Caco-2 (cell line): Measurements from ENCODE around the gene AARS2. TPM values are rescaled to one million over a fixed set of nuclear protein-coding genes. Genes with fewer than 3 reads are reported as not detected.

Experiments used
- BruUV-seq: library from RNA; stranded (reverse); fragments of 400-500 nt; replicated peaks from 2 replicates; lab custom pipeline; 2021; lab: Mats Ljungman, UMichigan
- CTCF ChIA-PET: fragments of 300-600 bp; sonication (Branson Sonifier 250); formaldehyde crosslinking; loops from one replicate; lab custom pipeline; 2022; ENCODE audit warnings: antibody characterized with exemption; lab: Charles Lee
- POLR2A ChIA-PET: fragments of 300-600 bp; sonication (Branson Sonifier 250); formaldehyde crosslinking; loops from one replicate; lab custom pipeline; 2022; ENCODE audit warnings: antibody characterized with exemption; lab: Charles Lee
- DNase-seq, 2 experiments: peaks; one replicate each; pipeline versions ENCODE4 v3.0.0 to v3.0.0-alpha.2; 2020 to 2022
- H3K27me3 ChIP-seq: replicated peaks from 2 replicates; pipeline ENCODE4 v1.6.0; 2011; ENCODE audit warnings: low read length; ENCODE audit not compliant: control insufficient read depth, insufficient read depth
- H3K36me3 ChIP-seq: 2 replicates; pipeline ENCODE4 v1.5.1; 2011; ENCODE audit warnings: low read length; ENCODE audit not compliant: control insufficient read depth, insufficient read depth
- H3K4me1 ChIP-seq: fragments of 250-450 bp; sonication (Bioruptor Pico); 2 replicates; pipeline ENCODE4 v1.5.1; 2020; ENCODE audit warnings: mild to moderate bottlenecking
- H3K4me3 ChIP-seq: 2 replicates; pipeline ENCODE4 v1.5.1; 2011; ENCODE audit warnings: low read depth, mild to moderate bottlenecking, control low read depth, low read length
- H3K9me3 ChIP-seq: fragments of 250-450 bp; sonication (Bioruptor Pico); 2 replicates; pipeline ENCODE4 v1.5.1; 2020; ENCODE audit warnings: mild to moderate bottlenecking, moderate library complexity
- H3K27ac Mint-ChIP-seq: one replicate; pipeline ENCODE4 v1.8.0; 2022; ENCODE audit warnings: mixed read lengths; ENCODE audit not compliant: unreplicated experiment
- H3K27me3 Mint-ChIP-seq: one replicate; pipeline ENCODE4 v1.8.0; 2022; ENCODE audit warnings: mixed read lengths; ENCODE audit not compliant: insufficient read depth, unreplicated experiment
- H3K36me3 Mint-ChIP-seq: one replicate; pipeline ENCODE4 v1.8.0; 2022; ENCODE audit warnings: mild to moderate bottlenecking, mixed read lengths; ENCODE audit not compliant: insufficient read depth, unreplicated experiment
- H3K4me1 Mint-ChIP-seq: one replicate; pipeline ENCODE4 v1.8.0; 2022; ENCODE audit warnings: low read depth, mixed read lengths; ENCODE audit not compliant: unreplicated experiment
- H3K4me3 Mint-ChIP-seq: one replicate; pipeline ENCODE4 v1.8.0; 2022; ENCODE audit warnings: mild to moderate bottlenecking, moderate library complexity, mixed read lengths; ENCODE audit not compliant: unreplicated experiment
- H3K9me3 Mint-ChIP-seq: one replicate; pipeline ENCODE4 v1.8.0; 2022; ENCODE audit warnings: mixed read lengths; ENCODE audit not compliant: unreplicated experiment
- intact Hi-C: fragments of 100-400 bp; cut with micrococcal nuclease; formaldehyde crosslinking; loops from one replicate; pipeline ENCODE4 v1.10.0; 2022; ENCODE audit not compliant: unreplicated experiment
- total RNA-seq: library from RNA; stranded (reverse); gene quantifications from 2 replicates; pipeline ENCODE4 v1.2.3, GENCODE V29; 2022
- TF ChIP-seq, protein P1 (sequence below), 2 experiments: fragments of 200-600 bp in 1 of 2; IDR thresholded peaks; 1 replicate in 1 of 2; 2 replicates in 1 of 2; pipeline versions ENCODE4 v1.5.1 to v1.8.0; 2011 to 2022; ENCODE audit warnings: antibody characterized with exemption in 1 of 2, control low read depth in 1 of 2, inconsistent platforms in 1 of 2, low read depth in 1 of 2, low read length in 1 of 2, mild to moderate bottlenecking in 1 of 2, moderate library complexity in 1 of 2; ENCODE audit not compliant: insufficient read depth in 1 of 2, severe bottlenecking in 1 of 2, unreplicated experiment in 1 of 2

The AARS2 gene
- total RNA-seq, 1 experiment from 2014 or later, result 20.5 TPM

DNA sequence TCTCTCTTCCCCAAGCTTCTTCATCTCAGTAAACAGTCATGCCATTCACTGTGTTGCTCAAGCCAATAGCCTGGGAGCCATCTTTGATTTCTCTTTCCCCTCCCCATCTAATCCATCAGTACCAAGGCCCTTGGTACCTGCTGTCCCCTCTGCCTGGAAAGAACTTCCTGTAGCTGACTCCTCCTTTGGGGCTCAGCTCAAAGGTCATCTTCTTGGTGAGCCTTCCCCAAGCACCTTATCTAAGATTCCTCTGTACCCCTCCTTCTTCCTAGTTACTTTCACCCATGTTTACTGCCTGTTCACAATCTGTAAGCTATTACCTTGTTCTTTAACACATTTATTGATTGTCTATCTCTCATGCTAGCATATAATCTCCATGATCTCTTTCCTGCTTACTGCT lies 3.5 kb downstream of the AARS2 start:
- TF ChIP-seq, protein P1, sequence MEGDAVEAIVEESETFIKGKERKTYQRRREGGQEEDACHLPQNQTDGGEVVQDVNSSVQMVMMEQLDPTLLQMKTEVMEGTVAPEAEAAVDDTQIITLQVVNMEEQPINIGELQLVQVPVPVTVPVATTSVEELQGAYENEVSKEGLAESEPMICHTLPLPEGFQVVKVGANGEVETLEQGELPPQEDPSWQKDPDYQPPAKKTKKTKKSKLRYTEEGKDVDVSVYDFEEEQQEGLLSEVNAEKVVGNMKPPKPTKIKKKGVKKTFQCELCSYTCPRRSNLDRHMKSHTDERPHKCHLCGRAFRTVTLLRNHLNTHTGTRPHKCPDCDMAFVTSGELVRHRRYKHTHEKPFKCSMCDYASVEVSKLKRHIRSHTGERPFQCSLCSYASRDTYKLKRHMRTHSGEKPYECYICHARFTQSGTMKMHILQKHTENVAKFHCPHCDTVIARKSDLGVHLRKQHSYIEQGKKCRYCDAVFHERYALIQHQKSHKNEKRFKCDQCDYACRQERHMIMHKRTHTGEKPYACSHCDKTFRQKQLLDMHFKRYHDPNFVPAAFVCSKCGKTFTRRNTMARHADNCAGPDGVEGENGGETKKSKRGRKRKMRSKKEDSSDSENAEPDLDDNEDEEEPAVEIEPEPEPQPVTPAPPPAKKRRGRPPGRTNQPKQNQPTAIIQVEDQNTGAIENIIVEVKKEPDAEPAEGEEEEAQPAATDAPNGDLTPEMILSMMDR (IDR thresholded peaks at IDR 0.05; ENCODE audit: insufficient read depth in 1 of 2, low read depth in 1 of 2, low read length in 1 of 2, severe bottlenecking in 1 of 2, unreplicated experiment in 1 of 2), result no peak
- Histone ChIP-seq H3K9me3 (no peaks in the 10 kb centered on the region), H3K36me3 (no peaks in the 10 kb centered on the region; the same call in 1 of the 2 replicates), H3K27me3 (no peaks in the 10 kb centered on the region), H3K4me1 (no peaks in the 10 kb centered on the region), H3K4me3 (no peak overlapping the region)
- intact Hi-C loops, result no loop called here
- H3K27ac Mint-ChIP-seq, result no peak overlapping the region
- no peak for DNase-seq
- peaks cover 22% of the 10 kb centered on the region for H3K36me3 Mint-ChIP-seq
- no peaks in the 10 kb centered on the region for H3K9me3 Mint-ChIP-seq
- H3K4me1 Mint-ChIP-seq, result no peaks in the 10 kb centered on the region
- H3K4me3 Mint-ChIP-seq, result no peak overlapping the region
- POLR2A ChIA-PET, result no interaction called here
- no TSS peak for BruUV-seq
- no peaks in the 10 kb centered on the region for H3K27me3 Mint-ChIP-seq
- CTCF ChIA-PET, result interaction anchor here (0.6 to 0.7 kb wide), 2 partner anchors 42 to 65 kb away, joined by 3 read pairs; no protein-coding TSS in a partner anchor

DNA sequence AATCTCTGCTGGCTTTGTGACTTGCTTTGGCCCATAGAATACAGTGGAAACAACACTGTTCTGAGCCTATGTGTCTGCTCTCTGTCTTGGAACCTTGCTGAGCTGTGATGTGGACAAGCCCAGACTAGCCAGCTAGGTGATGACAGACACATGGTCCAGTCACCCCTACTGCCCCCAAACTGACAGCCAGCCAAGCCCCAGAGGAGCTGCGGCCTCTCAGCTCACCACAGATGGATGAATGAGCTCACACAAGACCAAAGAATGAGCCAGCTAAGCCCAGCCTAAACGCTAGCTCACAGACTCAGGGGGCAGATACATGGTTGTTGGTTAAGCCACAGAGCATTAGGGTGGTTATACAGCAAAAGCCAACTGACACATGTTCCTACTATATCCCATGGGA lies 4.1 kb downstream of the AARS2 start:
- H3K4me3 Mint-ChIP-seq, result no peak overlapping the region
- peaks cover 22% of the 10 kb centered on the region for H3K36me3 Mint-ChIP-seq
- no peaks in the 10 kb centered on the region for H3K4me1 Mint-ChIP-seq
- CTCF ChIA-PET, result interaction anchor here (0.6 to 0.7 kb wide), 2 partner anchors 41 to 66 kb away, joined by 3 read pairs; no protein-coding TSS in a partner anchor
- no peaks in the 10 kb centered on the region for H3K9me3 ChIP-seq
- intact Hi-C loops, result no loop called here
- H3K9me3 Mint-ChIP-seq, result no peaks in the 10 kb centered on the region
- POLR2A ChIA-PET, result no interaction called here
- H3K36me3 ChIP-seq, result no peaks in the 10 kb centered on the region; the same call in 1 of the 2 replicates
- TF ChIP-seq, protein P1 (IDR thresholded peaks at IDR 0.05; ENCODE audit: insufficient read depth in 1 of 2, low read depth in 1 of 2, low read length in 1 of 2, severe bottlenecking in 1 of 2, unreplicated experiment in 1 of 2), result no peak
- H3K27me3 ChIP-seq, result no peaks in the 10 kb centered on the region
- no peak overlapping the region for H3K27ac Mint-ChIP-seq
- no TSS peak for BruUV-seq
- H3K4me3 ChIP-seq, result no peak overlapping the region
- no peak for DNase-seq
- no peaks in the 10 kb centered on the region for H3K27me3 Mint-ChIP-seq
- H3K4me1 ChIP-seq, result no peaks in the 10 kb centered on the region

DNA sequence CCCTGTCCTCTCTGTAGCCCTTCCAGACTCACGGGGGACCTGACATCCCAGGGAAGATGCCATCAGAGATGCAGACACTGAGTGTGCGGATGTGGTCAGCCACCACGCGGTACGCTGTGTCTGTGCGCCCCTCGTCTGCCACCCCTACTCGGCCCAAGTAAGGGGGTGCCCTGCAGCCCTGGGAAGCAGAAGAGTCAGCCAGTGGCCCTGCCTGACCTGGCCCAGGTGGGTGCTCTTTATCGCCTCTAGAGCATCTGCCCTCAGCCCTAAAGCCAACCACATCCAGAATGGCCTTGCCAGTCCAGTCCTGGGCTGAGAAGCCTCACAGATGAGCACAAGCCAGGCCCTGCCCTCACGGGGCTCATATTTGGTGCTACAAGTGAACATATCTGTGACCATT lies 5.9 kb downstream of the AARS2 start:
- POLR2A ChIA-PET, result no interaction called here
- H3K36me3 Mint-ChIP-seq, result peaks cover 32% of the 10 kb centered on the region
- H3K27ac Mint-ChIP-seq, result no peak overlapping the region
- no peaks in the 10 kb centered on the region for H3K9me3 Mint-ChIP-seq
- no peaks in the 10 kb centered on the region for H3K9me3 ChIP-seq
- TF ChIP-seq, protein P1 (IDR thresholded peaks at IDR 0.05; ENCODE audit: insufficient read depth in 1 of 2, low read depth in 1 of 2, low read length in 1 of 2, severe bottlenecking in 1 of 2, unreplicated experiment in 1 of 2), result no peak
- no peak overlapping the region for H3K4me3 ChIP-seq
- CTCF ChIA-PET, result interaction anchor here (0.7 kb wide), 1 partner anchor 43 kb away, joined by 3 read pairs; no protein-coding TSS in a partner anchor
- no peaks in the 10 kb centered on the region for H3K4me1 ChIP-seq
- H3K4me3 Mint-ChIP-seq, result no peak overlapping the region
- H3K27me3 Mint-ChIP-seq, result no peaks in the 10 kb centered on the region
- H3K4me1 Mint-ChIP-seq, result no peaks in the 10 kb centered on the region
- H3K27me3 ChIP-seq, result no peaks in the 10 kb centered on the region
- no TSS peak for BruUV-seq
- DNase-seq, result no peak
- intact Hi-C loops, result no loop called here
- H3K36me3 ChIP-seq, result peaks cover 2% of the 10 kb centered on the region; the same call in 1 of the 2 replicates
